HG03558 (cell line): ENCODE measurements around the gene SLC18A2.
"Not testable (repeated sequence)": the region's sequence is repeated elsewhere in the genome, so short reads cannot be mapped to it uniquely, and the experiment has no call there.

Experiments
- ATAC-seq: cut with Tn5 transposase; IDR thresholded peaks from one replicate; pipeline ENCODE4 v1.9.1; 2021; ENCODE audit warnings: moderate number of reproducible peaks; ENCODE audit not compliant: unreplicated experiment; ENCODE audit errors: extremely low read depth

Gene SLC18A2

DNA sequence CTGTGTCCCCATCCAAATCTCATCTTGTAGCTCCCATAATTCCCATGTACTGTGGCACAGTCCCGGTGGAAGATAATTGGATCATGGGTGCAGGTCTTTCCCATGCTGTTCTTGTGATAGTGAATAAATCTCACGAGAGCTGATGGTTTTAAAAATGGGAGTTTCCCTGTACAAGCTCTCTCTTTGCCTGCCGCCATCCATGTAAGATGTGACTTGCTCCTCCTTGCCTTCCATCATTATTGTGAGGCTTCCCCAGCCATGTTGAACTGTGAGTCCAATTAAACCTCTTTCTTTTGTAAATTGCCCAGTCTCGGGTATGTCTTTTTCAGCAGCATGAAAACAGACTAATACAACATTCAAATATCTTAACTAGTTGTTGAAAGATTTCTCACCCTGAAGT, 10.8 kb upstream of the SLC18A2 start:
- not testable (repeated sequence) for ATAC-seq

DNA sequence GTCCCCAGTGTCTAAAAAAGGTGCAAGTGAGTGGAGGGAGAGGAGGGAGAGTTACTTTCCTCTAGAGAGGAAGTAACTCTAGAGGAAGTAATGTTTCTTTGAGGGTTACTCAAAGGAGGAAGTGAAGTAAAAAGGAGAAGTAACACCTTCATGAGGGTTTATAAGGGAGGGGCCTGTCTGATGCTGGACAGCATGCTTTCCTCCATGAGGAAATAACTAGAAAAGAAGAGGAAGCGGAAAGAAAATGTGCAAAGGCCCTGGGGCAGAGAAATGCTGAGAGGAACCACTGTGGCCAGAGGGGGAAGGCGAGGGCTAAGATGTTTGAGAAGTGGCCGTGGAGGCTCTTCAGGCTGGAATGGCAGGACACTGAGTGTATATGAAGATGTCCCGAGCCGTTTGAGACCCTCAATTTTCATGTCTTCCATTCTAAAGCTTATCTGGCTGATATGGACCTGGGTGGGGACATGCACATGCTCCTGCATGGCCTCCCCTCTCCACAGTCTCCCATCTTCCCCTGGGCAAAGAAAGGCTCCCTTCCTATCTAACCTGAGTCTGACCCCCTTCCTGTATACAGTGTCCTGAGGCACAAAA, 3.4 kb upstream of the SLC18A2 start:
- no peak for ATAC-seq

DNA sequence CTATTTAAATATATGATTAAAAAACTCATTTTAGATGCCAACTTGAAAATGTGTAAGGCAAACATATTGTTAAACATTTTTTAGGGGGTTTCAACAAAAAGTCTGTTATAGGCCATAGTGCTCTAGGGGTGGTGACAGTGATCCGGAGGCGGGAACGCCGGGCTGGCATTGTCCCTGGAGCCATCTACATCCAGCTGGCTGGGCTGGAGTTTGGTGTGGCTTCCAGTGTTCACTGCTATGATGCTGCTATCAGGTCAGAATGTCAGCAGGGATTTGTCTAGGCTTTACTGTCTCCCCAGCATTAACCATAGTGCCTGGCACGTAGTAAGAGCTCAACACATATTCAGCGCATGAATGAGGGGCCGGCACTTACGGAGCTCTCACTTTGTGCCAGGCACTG, 1.9 kb upstream of the SLC18A2 start:
- ATAC-seq = no peak

DNA sequence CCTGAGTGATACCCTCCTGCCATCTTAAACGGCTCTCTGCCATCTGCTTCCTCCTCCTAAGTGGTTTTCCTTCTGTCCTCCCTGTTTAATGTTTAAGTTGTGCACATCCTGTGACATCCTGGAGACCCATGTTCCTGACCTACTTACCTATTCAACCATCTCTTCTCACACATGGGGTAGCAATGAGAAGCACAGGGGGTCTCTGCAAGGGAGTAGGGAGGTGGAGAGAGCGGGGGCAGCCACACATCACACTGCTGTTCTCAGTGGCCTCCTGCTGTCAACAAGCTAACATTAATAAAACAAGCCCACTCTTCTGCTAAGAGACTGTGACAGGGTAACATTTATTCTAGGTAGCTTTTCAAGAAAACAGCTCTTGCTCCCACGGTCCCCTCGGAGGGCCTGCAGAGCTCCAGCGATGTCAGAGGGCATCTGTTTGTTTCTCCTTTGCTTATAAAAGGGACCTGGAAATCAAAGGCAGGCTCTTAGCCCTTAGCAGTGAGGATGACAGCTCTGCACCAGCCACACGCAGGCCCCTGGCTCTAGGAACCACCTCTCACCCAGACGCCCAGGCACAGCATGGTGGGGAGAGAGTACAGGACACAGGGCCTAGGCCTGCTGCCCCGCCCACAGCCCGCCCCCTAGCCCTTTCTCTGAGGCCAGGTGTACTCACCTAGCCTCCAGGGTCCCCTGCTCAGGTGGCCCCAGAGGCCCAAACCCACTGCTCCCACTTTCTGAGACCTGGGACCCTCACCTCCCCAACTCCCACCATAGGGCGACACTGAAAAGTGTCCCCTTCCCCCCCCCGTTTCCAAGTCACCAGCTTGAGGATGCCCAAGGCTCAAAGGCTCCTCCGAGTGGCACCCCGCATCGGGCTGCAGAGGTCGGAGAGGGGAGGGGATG, 943 bp upstream of the SLC18A2 start:
- ATAC-seq = no peak

DNA sequence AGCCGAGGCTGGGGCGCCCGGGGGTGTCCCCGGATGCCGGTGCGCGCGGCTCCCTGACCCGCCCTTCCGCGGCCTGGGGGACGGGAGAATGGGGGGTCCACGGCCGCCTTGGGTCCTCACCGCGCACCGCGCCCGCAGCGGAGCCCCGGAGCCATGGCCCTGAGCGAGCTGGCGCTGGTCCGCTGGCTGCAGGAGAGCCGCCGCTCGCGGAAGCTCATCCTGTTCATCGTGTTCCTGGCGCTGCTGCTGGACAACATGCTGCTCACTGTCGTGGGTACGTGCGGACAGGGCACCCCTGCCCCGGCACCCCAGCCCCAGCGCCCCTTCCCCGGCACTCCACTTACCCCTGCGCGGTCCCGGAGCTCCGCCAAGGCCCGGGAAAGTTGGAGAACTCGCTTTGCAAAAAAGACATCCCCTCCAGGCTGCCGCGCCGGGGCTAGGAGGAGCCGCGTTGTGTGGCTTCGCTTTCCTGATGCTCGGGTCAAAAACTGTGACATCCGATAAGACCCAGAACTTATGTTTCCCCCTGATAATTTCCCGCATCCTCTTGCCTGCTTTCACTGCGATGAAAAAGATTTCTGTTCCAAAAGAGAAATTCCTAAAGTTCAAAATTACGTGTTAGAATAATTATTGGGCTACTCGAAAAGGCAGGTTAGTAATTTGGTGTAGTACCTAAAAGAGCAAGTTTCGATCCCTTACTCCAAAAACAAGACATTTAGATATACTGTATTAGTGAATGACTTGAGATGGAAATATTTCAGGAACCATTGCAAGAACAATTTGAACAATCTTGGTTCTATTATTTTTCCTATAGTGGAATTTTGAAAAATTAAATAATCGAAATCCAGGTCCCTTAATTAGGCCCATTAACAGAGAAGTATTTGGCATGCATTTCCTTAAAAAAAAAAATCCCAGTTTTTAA, 888 bp downstream of the SLC18A2 start:
- no peak for ATAC-seq

DNA sequence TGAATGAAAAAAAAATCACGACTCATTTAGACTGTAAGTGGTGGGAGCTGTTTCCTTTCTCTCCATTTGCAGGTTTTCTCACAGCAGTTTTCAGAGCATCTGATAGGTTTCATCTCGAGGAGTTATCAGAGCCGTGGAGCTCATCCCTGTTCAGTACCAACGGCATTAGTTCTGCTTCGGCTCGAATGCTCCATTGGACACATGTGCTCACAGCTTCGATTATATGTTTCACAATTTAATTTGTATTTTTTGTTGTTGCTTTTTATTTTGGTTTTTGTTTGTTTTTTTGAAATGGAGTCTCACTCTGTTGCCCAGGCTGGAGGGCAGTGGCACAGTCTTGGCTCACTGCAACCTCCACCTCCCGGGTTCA, 1.5 kb downstream of the SLC18A2 start:
- no peak for ATAC-seq

DNA sequence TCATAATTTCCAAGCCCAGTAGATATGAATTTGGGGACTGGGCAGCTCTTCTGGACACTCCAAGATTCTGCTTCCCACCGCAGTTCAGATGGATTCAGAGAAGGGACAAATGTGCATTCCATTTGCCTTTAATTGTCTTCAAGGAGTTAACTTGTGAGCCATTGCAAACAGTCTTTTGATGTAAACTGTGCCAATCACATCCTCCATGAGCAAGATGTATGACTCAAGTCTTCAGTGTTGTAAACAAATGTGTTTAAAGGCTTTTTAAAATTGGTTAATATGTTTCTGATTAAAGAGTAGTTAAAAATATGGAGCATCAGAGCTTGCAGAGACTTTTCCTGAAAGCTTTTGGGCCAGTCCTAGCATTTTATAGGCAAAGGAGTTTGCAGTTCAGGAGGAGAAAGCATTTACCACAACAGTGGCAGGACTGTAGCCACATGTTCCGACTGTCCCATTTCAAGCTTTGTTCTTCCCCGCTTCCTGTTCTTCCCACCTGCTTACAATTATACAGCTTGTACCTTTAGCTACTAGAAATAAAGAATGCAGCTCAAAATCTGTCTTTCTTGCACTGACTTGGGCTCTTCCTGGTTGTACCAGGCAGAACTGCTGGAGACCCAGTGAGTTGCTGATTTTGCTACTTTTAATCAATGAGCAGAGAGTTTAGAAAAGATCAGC, 6.2 kb downstream of the SLC18A2 start:
- ATAC-seq = no peak

DNA sequence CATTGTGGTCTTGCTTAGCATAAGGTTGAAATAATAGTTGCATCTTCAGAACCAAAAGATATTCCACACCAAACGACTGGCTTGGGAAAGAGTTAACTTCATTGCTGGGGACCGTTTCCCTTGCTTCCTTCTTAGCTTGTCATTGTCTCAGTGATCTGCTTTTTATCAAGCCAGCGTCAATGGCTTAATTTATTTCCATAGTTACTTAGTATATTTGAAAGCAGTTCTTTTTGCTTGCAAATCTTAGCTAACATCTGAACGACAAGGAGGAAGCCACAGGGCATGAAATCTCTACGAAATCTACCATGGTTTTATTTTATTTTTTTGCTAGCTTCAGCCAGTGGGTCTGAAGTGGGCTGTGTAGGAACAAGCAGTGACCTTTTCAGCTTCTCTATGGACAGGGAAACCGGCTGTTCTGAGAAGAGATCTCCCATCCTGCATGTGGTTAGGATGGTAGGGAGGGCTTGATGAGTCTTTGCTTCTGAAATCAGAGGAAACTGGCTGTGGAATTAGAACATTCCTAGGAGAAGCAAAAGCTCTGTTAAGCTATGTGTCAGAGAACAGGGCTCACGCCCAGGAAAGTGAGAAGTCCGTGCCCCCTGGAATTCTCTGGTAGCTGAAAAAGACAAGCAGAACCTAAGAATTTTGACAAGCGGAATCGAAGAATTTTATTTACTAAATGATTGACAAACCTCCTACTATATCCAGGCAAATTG, 8.0 kb downstream of the SLC18A2 start:
- no peak for ATAC-seq

DNA sequence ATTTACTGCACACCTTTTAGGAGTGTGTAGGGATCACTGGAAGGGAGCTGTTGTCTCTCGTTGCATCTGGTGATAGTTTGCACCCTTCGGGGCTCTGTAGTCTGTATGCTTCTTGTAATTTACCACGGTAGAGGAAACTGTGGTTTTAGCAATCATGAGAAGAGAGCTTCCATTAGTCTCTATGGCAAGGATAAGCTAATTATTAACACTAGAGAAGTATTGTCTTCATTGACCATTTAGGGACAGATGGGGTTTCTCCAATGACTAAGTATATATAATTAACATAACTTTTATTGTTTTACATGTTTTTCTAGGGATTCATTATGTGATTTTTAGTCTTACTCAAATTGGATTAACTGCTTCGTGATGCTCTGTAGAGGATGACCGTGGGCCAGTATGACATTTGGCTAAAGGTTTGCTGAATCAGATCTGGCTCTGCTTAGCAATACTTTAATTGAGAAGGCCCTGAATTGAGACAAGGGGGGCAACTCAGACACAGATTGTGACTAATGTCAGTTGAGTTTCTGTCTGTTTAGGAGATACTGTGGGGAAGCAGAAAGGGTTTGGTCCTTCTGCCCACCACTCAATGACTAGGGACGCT, 8.7 kb downstream of the SLC18A2 start:
- no peak for ATAC-seq

DNA sequence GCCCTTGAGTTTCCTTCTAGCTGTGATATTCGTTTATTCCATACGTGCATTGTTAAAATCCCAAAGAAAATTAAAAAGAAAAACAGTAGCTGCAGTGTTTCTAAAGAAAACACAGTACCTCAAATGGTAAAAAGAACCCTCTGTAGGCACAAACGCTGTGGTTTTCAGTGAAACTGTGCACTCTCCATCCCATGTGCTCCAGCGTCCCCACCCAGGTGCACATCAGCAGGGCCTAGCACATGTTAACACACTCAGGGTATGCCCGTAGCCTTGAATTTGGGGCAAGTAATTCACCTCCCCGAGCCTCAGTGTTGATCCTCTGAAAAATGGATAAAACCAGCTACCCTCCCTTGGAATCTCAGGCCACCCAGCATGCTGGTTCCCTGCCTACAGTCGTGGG, 9.5 kb downstream of the SLC18A2 start:
- no peak for ATAC-seq

DNA sequence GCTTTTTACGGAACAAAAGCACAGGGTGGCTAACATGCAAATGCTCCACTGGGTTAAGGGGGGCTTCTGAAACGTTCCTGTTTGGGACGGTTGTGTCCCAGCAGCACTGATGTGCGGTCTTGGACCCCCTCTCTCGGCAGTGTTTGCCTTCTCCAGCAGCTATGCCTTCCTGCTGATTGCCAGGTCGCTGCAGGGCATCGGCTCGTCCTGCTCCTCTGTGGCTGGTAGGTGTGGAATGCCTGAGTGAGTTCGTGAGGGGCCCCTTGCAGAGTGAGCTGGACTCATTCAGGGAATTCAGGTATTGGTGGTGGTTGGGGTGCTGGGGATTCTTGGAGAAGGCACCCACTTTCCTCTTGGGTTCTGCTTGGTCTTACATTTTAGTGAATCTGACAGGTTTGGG, 13.0 kb downstream of the SLC18A2 start:
- ATAC-seq = no peak

DNA sequence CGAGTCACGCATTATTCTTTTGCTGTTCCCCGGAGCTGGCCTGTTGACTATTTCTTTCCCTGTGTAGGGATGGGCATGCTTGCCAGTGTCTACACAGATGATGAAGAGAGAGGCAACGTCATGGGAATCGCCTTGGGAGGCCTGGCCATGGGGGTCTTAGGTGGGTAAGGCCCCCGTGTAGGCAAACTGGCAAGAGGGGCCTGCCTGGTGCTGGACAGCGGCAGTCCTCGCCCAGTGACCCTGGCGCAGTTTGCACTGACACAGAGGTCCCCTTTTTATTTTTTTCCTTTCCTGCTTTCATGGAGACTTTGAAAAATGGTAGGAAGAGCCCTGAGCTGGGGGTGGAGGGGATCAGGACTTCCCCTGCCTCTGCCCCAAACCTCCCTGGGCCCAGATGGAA, 13.4 kb downstream of the SLC18A2 start:
- ATAC-seq = no peak

DNA sequence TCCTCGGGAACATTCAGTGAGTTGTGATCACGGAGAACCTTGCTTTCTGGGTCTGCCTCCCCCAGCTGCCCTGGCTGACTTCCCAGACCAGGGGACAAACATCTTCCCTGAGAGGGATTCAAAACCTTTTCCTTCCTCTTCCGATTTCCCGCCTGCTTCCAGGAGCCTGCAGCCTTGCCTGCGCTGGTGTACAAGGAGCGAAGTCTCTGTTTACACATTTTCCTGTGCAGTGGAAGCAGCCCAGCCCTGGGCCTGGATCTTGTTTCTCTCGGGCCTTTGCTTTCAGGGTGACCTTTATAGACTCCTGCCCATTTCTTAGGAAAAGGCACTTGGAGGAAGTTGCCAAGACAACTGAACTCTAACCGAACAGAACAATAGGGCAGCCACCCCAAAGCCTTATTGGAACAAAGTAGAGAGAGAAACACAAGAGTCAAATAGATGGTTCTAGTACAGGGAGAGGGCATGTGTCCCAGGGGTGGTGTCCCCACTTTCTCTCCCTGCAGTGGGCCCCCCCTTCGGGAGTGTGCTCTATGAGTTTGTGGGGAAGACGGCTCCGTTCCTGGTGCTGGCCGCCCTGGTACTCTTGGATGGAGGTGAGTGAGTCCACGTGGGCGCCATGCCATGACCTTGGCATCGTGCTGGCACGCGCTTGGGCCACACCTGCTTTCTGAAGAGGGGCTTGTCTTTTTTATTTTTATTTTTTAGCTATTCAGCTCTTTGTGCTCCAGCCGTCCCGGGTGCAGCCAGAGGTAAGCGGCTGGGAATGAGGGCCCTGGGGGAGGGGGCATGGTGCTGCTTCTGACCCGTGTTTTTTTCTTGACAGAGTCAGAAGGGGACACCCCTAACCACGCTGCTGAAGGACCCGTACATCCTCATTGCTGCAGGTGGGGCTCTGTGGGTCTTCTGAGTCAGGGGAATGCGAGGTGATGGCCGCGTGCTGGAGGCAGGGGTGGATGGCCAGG, 14.1 kb downstream of the SLC18A2 start:
- ATAC-seq = no peak

DNA sequence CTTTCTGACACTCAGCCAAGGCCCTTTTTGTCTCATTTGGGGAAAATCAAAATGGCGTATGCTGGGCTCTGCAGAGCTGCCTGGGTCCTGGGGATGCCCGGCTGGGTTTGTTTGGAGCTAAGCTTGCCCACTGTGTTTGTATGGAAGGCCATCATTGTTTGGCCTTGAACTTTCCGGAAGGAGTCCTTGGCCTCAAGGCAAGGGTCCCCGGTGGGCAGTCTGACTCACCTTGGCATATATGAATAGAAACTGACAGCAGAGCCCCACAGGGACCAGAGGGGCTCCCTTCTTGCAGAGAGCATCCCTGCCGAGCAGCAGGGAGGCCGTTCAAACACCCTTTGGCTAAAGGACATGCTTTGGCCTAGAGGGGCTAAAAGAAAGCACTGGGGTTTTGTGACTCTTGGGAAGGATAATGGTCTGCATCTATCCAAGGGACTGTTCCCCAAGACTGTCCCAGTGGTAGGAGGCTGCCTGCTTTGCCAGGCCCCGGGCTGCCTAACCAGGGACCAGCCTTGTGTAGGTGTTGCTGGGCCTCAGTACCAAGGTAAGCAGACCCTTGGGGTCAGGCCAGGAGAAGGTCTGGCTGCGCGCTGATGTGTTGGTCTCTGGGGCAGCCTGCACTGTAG, 15.0 kb downstream of the SLC18A2 start:
- no peak for ATAC-seq

DNA sequence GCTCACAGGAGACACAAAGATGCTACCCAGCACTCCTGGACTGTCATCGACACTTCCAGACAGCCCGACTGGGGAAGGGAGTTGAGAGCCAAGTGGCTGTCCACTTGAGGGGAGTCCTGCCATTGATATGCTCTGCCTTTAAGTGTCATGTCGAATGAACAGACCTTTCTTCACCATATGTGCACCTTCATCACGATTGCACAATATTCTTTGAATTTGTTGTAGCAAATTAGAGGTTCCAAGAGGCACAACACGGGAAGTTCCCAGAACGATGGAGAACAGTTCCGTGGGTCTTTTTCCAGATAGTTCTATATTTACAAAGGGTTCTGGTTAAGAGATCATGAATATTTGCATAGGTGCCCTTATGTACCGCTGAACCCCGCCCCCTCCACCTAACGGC, 16.0 kb downstream of the SLC18A2 start:
- ATAC-seq = no peak

DNA sequence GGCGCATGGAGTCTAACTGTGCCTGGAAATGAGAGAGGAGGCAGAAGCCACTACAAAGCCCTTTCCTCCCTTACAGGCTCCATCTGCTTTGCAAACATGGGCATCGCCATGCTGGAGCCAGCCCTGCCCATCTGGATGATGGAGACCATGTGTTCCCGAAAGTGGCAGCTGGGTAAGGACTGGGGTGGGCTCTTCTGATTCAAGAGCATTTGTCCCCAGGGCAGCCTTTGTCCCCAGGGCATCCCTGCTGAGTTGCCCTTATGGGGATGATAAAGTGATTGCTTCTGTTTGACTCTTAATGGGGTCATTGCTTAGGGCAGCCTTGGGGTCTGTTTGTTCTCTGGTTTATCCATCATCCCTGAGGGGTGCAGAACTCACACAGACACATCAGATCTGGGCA, 16.8 kb downstream of the SLC18A2 start:
- ATAC-seq = no peak

DNA sequence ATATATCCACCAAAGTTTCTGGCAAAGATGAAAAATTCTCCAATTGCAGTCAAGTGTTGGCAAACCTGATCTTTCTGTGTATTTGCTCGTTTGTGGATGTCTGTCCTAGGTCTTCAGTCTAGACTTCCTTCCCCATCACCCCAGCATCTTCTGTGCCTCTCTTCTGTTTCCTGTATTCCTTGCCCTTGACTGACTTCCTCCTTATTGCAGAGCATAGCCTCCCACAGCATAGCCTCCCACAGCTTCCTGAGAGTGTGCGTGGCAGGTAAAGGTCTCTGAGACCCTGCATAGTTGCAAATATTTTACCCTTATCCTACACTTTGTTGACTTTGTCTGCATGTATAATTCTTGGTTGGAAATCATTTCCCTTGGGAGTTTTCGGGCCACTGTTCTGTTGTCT, 18.4 kb downstream of the SLC18A2 start:
- no peak for ATAC-seq

DNA sequence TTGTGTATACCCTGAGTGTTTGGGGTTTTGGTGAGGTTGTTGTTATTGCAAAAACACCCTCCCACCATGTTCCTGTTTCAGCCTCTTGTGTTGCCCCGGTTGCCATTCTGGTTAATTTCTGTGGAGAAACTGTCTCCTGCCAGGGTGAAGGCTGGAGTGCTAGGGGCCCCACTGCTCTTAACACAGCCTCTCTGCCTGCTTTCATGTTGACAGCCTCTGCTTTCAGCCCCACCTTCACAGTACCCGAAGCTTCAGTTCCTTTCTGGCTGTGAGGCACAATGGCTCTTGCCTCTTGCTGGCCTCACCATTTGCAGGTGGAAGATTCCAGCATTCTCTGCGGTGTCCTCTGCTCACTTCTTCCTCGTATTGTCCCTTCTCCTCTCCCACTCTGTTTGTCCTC, 19.2 kb downstream of the SLC18A2 start:
- no peak for ATAC-seq
